Measurements from ENCODE around the gene PDE1C. TPM values are rescaled to one million over a fixed set of nuclear protein-coding genes. Genes with fewer than 3 reads are reported as not detected.

The PDE1C gene
- total and polyA plus RNA-seq, 2 of the 4 experiments (the other 2 are of a cell fraction), result 14.2 to 61.5 TPM

GRCh38 chr7:32119790-32120196 lies 49.6 kb upstream of the PDE1C start:
- Histone ChIP-seq H3K23ac (ENCODE audit: low read depth, low read length) (no peak overlapping the region), H3K27ac (ENCODE audit: insufficient read depth, low read length) (no peak overlapping the region), H2BK120ac (ENCODE audit: low read depth, low read length) (no peak overlapping the region), H4K5ac (ENCODE audit: low read depth, low read length) (no peak overlapping the region), H3K9ac (ENCODE audit: low read depth, low read length) (no peak overlapping the region), H3K27me3 (ENCODE audit: control insufficient read depth, insufficient read depth, low read length) (no peaks in the 10 kb centered on the region), H3K9me3 (ENCODE audit: control insufficient read depth, insufficient read depth, low read length) (no peaks in the 10 kb centered on the region), H2BK15ac (ENCODE audit: low read depth, low read length) (no peak overlapping the region), H3K4me1 (ENCODE audit: control insufficient read depth, insufficient read depth, low read length) (peaks cover 5% of the 10 kb centered on the region), H4K91ac (ENCODE audit: insufficient read depth, low read depth, low read length) (no peak overlapping the region), H4K8ac (ENCODE audit: low read depth in 2 of 2, low read length in 2 of 2) (no peak overlapping the region), H2AK5ac (ENCODE audit: low read depth, low read length) (no peak overlapping the region), H3K4me2 (ENCODE audit: low read depth, low read length) (no peak overlapping the region), H2BK20ac (ENCODE audit: low read depth, low read length) (no peak overlapping the region), H3K56ac (ENCODE audit: extremely low read depth, insufficient read depth, low read length) (no peak overlapping the region), H2AK9ac (replicated peaks; ENCODE audit: low read depth, low read length, poor library complexity) (no peak overlapping the region), H3K4ac (ENCODE audit: low read depth, low read length) (0 out of 2 replicates have a peak overlapping the region, but pooled peaks have one; percentile 3), H2AFZ (replicated peaks; ENCODE audit: low read length, poor library complexity) (peak overlapping the region; percentile 32), H3K79me1 (ENCODE audit: low read depth in 1 of 2, low read length in 2 of 2) (no peaks in the 10 kb centered on the region), H3K36me3 (ENCODE audit: control insufficient read depth, insufficient read depth, low read length) (no peaks in the 10 kb centered on the region), H4K20me1 (ENCODE audit: insufficient read depth, low read length) (no peaks in the 10 kb centered on the region), H3K9me1 (ENCODE audit: insufficient read depth, low read length) (no peaks in the 10 kb centered on the region), H3K14ac (replicated peaks; ENCODE audit: low read depth, low read length) (no peak overlapping the region), H2BK5ac (ENCODE audit: low read depth, low read length, poor library complexity, severe bottlenecking) (peak overlapping the region; percentile 13), H3K4me3 (ENCODE audit: insufficient read depth, low read depth, low read length) (no peak overlapping the region), H3K18ac (ENCODE audit: low read depth, low read length) (no peak overlapping the region)
- no peak for TF ChIP-seq CTCF (conservative IDR thresholded peaks at IDR 0.05; ENCODE audit: low read depth, low read length)
- TF ChIP-seq ELK1 (IDR thresholded peaks at IDR 0.05; ENCODE audit: borderline replicate concordance, low read depth, low read length), result no peak
- no peak for TF ChIP-seq USF2 (IDR thresholded peaks at IDR 0.05; ENCODE audit: low read depth, low read length)
- TF ChIP-seq POLR2A (IDR thresholded peaks at IDR 0.05; ENCODE audit: low read depth, low read length), result no peak
- TF ChIP-seq SMC3 (IDR thresholded peaks at IDR 0.05; ENCODE audit: low read depth, low read length), result no peak
- in situ Hi-C loops (cut with MboI; ENCODE audit: low sequenced_read_pairs), result no loop called here
- POLR2A ChIA-PET (ENCODE audit: unreplicated experiment), result no interaction called here
- dilution Hi-C loops (cut with HindIII; ENCODE audit: low sequenced_read_pairs, unreplicated experiment), result no loop called here
- no peak for ATAC-seq (ENCODE audit: low read depth)
- no peak for DNase-seq
- CTCF ChIA-PET, result no interaction called here
- intact Hi-C loops (cut with micrococcal nuclease), result no loop called here
- WGBS, 2 experiments (ENCODE audit: extremely low coverage in 2 of 2, insufficient read length in 1 of 2), result 40% methylated on average over 1 of the region's 8 CpGs; no CpG with 5 or more reads in 1 of the 2 experiments
- BruUV-seq (replicated peaks), result no TSS peak

Data from IMR-90 (cell line).